Right lobe of liver (tissue), 4 donors: Measurements from ENCODE around the gene ADGRB3.

Source experiments
- CTCF ChIP-seq, 4 donors: fragments of 200-600 bp in 3 of 4; fragments of 450-650 bp in 1 of 4; IDR thresholded peaks; one replicate each; pipeline versions ENCODE4 v1.5.1 to v1.8.0; 2016 to 2022; ENCODE audit warnings: antibody characterized with exemption in 4 of 4, mild to moderate bottlenecking in 2 of 4
- POLR2A ChIP-seq: fragments of 450-650 bp; IDR thresholded peaks from one replicate; pipeline ENCODE4 v1.6.1; 2017; ENCODE audit warnings: antibody characterized with exemption, mild to moderate bottlenecking
- donor health status: DM: no; HTN: no; CAD: no.
- donor health status: DM: no; HTN: no; CAD: no.
- donor health status: DM: no; HTN: yes; CAD: no.

GRCh38 chr6:68976260-68976659 lies 341.2 kb downstream of the ADGRB3 start:
- TF ChIP-seq POLR2A (no peak), CTCF (IDR thresholded peaks at IDR 0.05) (no peak)
